GM23338 (cell line): ENCODE data around the gene BLOC1S3. TPM values are rescaled to one million over a fixed set of nuclear protein-coding genes. Genes with fewer than 3 reads are reported as not detected.
A peak's percentile ranks its signal among the peaks of the same experiment; 100 is the strongest.

ENCODE experiments used
- ATAC-seq: fragments of 200-7000 bp; cut with Tn5 transposase; 3 replicates; pipeline ENCODE4 v1.9.1; 2020
- DNase-seq: peaks from one replicate; pipeline ENCODE4 v3.0.0-alpha.2; 2015; ENCODE audit warnings: low spot score
- H2AFZ ChIP-seq: fragments of 200-600 bp; sonication (generic); 2 replicates; pipeline ENCODE4 v1.8.0; 2016; ENCODE audit warnings: antibody characterized with exemption, mild to moderate bottlenecking, moderate library complexity
- H3F3A ChIP-seq: fragments of 200-600 bp; sonication (generic); replicated peaks from 2 replicates; pipeline ENCODE4 v1.8.0; 2017; ENCODE audit warnings: antibody characterized with exemption, mixed run types, low read depth
- H3K27ac ChIP-seq: fragments of 200-600 bp; sonication (generic); 2 replicates; pipeline ENCODE4 v1.6.1; 2016; ENCODE audit warnings: low read depth
- H3K27me3 ChIP-seq: fragments of 200-600 bp; sonication (generic); 2 replicates; pipeline ENCODE4 v1.8.0; 2016; ENCODE audit warnings: mild to moderate bottlenecking, mixed run types, moderate library complexity; ENCODE audit not compliant: insufficient read depth
- H3K36me3 ChIP-seq: fragments of 200-600 bp; sonication (generic); 2 replicates; pipeline ENCODE4 v1.8.0; 2016; ENCODE audit warnings: mild to moderate bottlenecking; ENCODE audit not compliant: insufficient read depth
- H3K4me1 ChIP-seq: fragments of 200-600 bp; sonication (generic); 2 replicates; pipeline ENCODE4 v1.8.0; 2016; ENCODE audit warnings: mild to moderate bottlenecking, moderate library complexity; ENCODE audit not compliant: insufficient read depth
- H3K4me2 ChIP-seq: fragments of 200-600 bp; sonication (generic); 2 replicates; pipeline ENCODE4 v1.7.1; 2017; ENCODE audit warnings: mixed run types
- H3K4me3 ChIP-seq: fragments of 200-600 bp; sonication (generic); 2 replicates; pipeline ENCODE4 v1.6.1; 2016; ENCODE audit warnings: mixed run types
- H3K79me2 ChIP-seq: fragments of 200-600 bp; sonication (generic); replicated peaks from 2 replicates; pipeline ENCODE4 v1.8.0; 2017; ENCODE audit warnings: mild to moderate bottlenecking; ENCODE audit not compliant: insufficient read depth
- H3K9me2 ChIP-seq: fragments of 200-600 bp; sonication (generic); 2 replicates; pipeline ENCODE4 v1.8.0; 2017; ENCODE audit not compliant: insufficient read depth
- H4K20me1 ChIP-seq: fragments of 200-600 bp; sonication (generic); replicated peaks from 2 replicates; pipeline ENCODE4 v1.8.0; 2017; ENCODE audit warnings: mild to moderate bottlenecking; ENCODE audit not compliant: insufficient read depth
- H3K27ac Mint-ChIP-seq: 2 replicates; pipeline ENCODE4 v1.8.0; 2020; ENCODE audit warnings: inconsistent platforms, mild to moderate bottlenecking, moderate library complexity, mixed read lengths
- H3K27me3 Mint-ChIP-seq: 3 replicates; pipeline ENCODE4 v1.8.0; 2022; ENCODE audit warnings: low read depth, mild to moderate bottlenecking, moderate library complexity, mixed read lengths, inconsistent platforms; ENCODE audit not compliant: insufficient read depth, poor library complexity
- H3K36me3 Mint-ChIP-seq: 3 replicates; pipeline ENCODE4 v1.8.0; 2021; ENCODE audit warnings: low read depth, mild to moderate bottlenecking, inconsistent platforms, moderate library complexity, mixed read lengths
- H3K4me1 Mint-ChIP-seq: 3 replicates; pipeline ENCODE4 v1.8.0; 2020; ENCODE audit warnings: mild to moderate bottlenecking, inconsistent platforms, mixed read lengths
- H3K4me3 Mint-ChIP-seq: 3 replicates; pipeline ENCODE4 v1.8.0; 2021; ENCODE audit warnings: moderate library complexity, mild to moderate bottlenecking, inconsistent platforms, mixed read lengths
- H3K9me3 Mint-ChIP-seq: 3 replicates; pipeline ENCODE4 v1.8.0; 2020; ENCODE audit warnings: moderate library complexity, mild to moderate bottlenecking, inconsistent platforms, mixed read lengths
- CREB1 ChIP-seq: fragments of 250-450 bp; sonication (Bioruptor Pico); IDR thresholded peaks from 2 replicates; pipeline ENCODE4 v1.5.0; 2020; ENCODE audit warnings: low read depth, mild to moderate bottlenecking, moderate library complexity
- EZH2phosphoT487 ChIP-seq: fragments of 200-600 bp; sonication (generic); IDR thresholded peaks from one replicate; pipeline ENCODE4 v1.8.1; 2018; ENCODE audit warnings: antibody characterized with exemption; ENCODE audit not compliant: unreplicated experiment
- JUNB ChIP-seq: IDR thresholded peaks from one replicate; pipeline ENCODE4 v1.6.1; 2016; ENCODE audit warnings: antibody characterized with exemption; ENCODE audit not compliant: unreplicated experiment
- NANOG ChIP-seq: IDR thresholded peaks from 2 replicates; pipeline ENCODE4 v1.6.1; 2016; ENCODE audit warnings: antibody characterized with exemption, borderline replicate concordance
- STAT1 ChIP-seq: IDR thresholded peaks from one replicate; pipeline ENCODE4 v1.6.1; 2016; ENCODE audit warnings: antibody characterized with exemption; ENCODE audit not compliant: unreplicated experiment
- ZNF331 ChIP-seq: fragments of 250-450 bp; sonication (Bioruptor Pico); IDR thresholded peaks from 2 replicates; pipeline ENCODE4 v1.5.0; 2020; ENCODE audit warnings: low read depth, mild to moderate bottlenecking, moderate library complexity
- ZNF462 ChIP-seq: fragments of 250-450 bp; sonication (Bioruptor Pico); IDR thresholded peaks from 2 replicates; pipeline ENCODE4 v1.5.0; 2020; ENCODE audit warnings: mild to moderate bottlenecking, moderate library complexity
- polyA plus RNA-seq: library from polyadenylated mRNA; unstranded; fragments of >200 nt; fragmentation: Nextera tagmentation; extraction: Ambion mirVana; gene quantifications from 2 replicates; pipeline ENCODE4 v1.2.1, GENCODE V29; 2016
- total RNA-seq: library from RNA; depleted of rRNA; stranded (reverse); fragments of >200 nt; shearing (Covaris generic); gene quantifications from 2 replicates; pipeline ENCODE4 v1.2.3, GENCODE V29; 2014
- TF ChIP-seq, protein P1 (sequence below): IDR thresholded peaks from 2 replicates; pipeline ENCODE4 v1.6.1; 2016; ENCODE audit warnings: antibody characterized with exemption
- TF ChIP-seq, protein P2 (sequence below), 2 experiments: fragments of 200-600 bp in 1 of 2; sonication (generic) in 1 of 2; conservative IDR thresholded peaks; 2 replicates each; pipeline versions ENCODE4 v1.5.1 to v1.6.1; 2016 to 2017; ENCODE audit warnings: antibody characterized with exemption in 2 of 2, low read depth in 2 of 2, mild to moderate bottlenecking in 2 of 2, moderate library complexity in 1 of 2
- TF ChIP-seq, protein P3 (sequence below): IDR thresholded peaks from one replicate; pipeline ENCODE4 v1.6.1; 2018; ENCODE audit warnings: antibody characterized with exemption; ENCODE audit not compliant: unreplicated experiment

BLOC1S3 gene
- total and polyA plus RNA-seq, 2 experiments from 2014 or later, result 2.5 to 15.9 TPM

DNA sequence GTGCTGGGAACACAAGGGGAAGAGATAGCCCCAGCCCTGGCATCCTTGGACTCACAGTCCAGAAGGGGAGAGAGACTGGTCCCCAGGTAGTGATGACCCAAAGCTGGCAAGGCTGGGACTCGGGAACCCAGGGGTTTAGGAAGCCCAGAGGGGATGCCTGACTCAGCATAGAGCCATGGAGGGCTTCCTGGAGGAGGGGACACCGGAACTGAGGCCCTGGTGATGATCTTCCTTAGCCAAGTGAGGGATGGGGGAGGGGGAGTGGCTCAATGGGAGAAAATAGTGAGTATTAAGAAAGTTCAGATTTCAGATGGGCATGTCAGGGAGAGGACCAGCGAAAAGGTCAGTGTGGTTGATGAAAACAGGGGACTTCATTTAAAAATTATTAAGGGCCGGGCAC, 39.8 kb downstream of the BLOC1S3 start (continued):
- TF ChIP-seq STAT1, result no peak
- TF ChIP-seq CREB1 (CRISPR knock-in tag), result no peak
- no peak for TF ChIP-seq JUNB
- no peak for TF ChIP-seq EZH2phosphoT487
- TF ChIP-seq, protein P1, sequence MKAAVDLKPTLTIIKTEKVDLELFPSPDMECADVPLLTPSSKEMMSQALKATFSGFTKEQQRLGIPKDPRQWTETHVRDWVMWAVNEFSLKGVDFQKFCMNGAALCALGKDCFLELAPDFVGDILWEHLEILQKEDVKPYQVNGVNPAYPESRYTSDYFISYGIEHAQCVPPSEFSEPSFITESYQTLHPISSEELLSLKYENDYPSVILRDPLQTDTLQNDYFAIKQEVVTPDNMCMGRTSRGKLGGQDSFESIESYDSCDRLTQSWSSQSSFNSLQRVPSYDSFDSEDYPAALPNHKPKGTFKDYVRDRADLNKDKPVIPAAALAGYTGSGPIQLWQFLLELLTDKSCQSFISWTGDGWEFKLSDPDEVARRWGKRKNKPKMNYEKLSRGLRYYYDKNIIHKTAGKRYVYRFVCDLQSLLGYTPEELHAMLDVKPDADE, result no peak
- TF ChIP-seq, protein P2, sequence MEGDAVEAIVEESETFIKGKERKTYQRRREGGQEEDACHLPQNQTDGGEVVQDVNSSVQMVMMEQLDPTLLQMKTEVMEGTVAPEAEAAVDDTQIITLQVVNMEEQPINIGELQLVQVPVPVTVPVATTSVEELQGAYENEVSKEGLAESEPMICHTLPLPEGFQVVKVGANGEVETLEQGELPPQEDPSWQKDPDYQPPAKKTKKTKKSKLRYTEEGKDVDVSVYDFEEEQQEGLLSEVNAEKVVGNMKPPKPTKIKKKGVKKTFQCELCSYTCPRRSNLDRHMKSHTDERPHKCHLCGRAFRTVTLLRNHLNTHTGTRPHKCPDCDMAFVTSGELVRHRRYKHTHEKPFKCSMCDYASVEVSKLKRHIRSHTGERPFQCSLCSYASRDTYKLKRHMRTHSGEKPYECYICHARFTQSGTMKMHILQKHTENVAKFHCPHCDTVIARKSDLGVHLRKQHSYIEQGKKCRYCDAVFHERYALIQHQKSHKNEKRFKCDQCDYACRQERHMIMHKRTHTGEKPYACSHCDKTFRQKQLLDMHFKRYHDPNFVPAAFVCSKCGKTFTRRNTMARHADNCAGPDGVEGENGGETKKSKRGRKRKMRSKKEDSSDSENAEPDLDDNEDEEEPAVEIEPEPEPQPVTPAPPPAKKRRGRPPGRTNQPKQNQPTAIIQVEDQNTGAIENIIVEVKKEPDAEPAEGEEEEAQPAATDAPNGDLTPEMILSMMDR (conservative IDR thresholded peaks at IDR 0.05; ENCODE audit: low read depth in 2 of 2), result no peak

GRCh38 chr19:45218911-45219743, 40.5 kb downstream of the BLOC1S3 start:
- no peaks in the 10 kb centered on the region for H3K79me2 ChIP-seq
- Mint-ChIP-seq H3K36me3 (peaks cover 4% of the 10 kb centered on the region; the same call in 1 of the 3 replicates), H3K4me1 (peaks cover 13% of the 10 kb centered on the region), H3K9me3 (no peaks in the 10 kb centered on the region; the same call in 2 of the 3 replicates), H3K27me3 (peaks cover 40% of the 10 kb centered on the region), H3K4me3 (no peak overlapping the region), H3K27ac (no peak overlapping the region)
- DNase-seq (no peak), ATAC-seq (no peak)
- H3F3A ChIP-seq, result 0 out of 2 replicates have a peak, but pooled peaks cover 5% of the 10 kb centered on the region
- no peak overlapping the region for H3K27ac ChIP-seq
- H2AFZ ChIP-seq, result no peak overlapping the region
- peak overlapping the region; percentile 71; the same call in 1 of the 2 replicates for H3K4me3 ChIP-seq
- no peaks in the 10 kb centered on the region for H3K36me3 ChIP-seq
- peak overlapping the region; percentile 95 for H3K4me2 ChIP-seq
- H3K9me2 ChIP-seq, result no peaks in the 10 kb centered on the region
- no peaks in the 10 kb centered on the region for H4K20me1 ChIP-seq
- H3K4me1 ChIP-seq, result peaks cover 27% of the 10 kb centered on the region
- H3K27me3 ChIP-seq, result peaks cover 49% of the 10 kb centered on the region
- TF ChIP-seq ZNF462 (CRISPR knock-in tag) (no peak), EZH2phosphoT487 (no peak), CREB1 (CRISPR knock-in tag) (no peak), NANOG (no peak), ZNF331 (no peak), JUNB (no peak)
- TF ChIP-seq, protein P3, sequence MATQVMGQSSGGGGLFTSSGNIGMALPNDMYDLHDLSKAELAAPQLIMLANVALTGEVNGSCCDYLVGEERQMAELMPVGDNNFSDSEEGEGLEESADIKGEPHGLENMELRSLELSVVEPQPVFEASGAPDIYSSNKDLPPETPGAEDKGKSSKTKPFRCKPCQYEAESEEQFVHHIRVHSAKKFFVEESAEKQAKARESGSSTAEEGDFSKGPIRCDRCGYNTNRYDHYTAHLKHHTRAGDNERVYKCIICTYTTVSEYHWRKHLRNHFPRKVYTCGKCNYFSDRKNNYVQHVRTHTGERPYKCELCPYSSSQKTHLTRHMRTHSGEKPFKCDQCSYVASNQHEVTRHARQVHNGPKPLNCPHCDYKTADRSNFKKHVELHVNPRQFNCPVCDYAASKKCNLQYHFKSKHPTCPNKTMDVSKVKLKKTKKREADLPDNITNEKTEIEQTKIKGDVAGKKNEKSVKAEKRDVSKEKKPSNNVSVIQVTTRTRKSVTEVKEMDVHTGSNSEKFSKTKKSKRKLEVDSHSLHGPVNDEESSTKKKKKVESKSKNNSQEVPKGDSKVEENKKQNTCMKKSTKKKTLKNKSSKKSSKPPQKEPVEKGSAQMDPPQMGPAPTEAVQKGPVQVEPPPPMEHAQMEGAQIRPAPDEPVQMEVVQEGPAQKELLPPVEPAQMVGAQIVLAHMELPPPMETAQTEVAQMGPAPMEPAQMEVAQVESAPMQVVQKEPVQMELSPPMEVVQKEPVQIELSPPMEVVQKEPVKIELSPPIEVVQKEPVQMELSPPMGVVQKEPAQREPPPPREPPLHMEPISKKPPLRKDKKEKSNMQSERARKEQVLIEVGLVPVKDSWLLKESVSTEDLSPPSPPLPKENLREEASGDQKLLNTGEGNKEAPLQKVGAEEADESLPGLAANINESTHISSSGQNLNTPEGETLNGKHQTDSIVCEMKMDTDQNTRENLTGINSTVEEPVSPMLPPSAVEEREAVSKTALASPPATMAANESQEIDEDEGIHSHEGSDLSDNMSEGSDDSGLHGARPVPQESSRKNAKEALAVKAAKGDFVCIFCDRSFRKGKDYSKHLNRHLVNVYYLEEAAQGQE, result no peak
